GM23338 (cell line): ENCODE results near the gene PRUNE2. TPM values are rescaled to one million over a fixed set of nuclear protein-coding genes. Genes with fewer than 3 reads are reported as not detected.

Source experiments
- ATAC-seq: fragments of 200-7000 bp; cut with Tn5 transposase; 3 replicates; pipeline ENCODE4 v1.9.1; 2020
- DNase-seq: peaks from one replicate; pipeline ENCODE4 v3.0.0-alpha.2; 2015; ENCODE audit warnings: low spot score
- H2AFZ ChIP-seq: fragments of 200-600 bp; sonication (generic); 2 replicates; pipeline ENCODE4 v1.8.0; 2016; ENCODE audit warnings: antibody characterized with exemption, mild to moderate bottlenecking, moderate library complexity
- H3F3A ChIP-seq: fragments of 200-600 bp; sonication (generic); replicated peaks from 2 replicates; pipeline ENCODE4 v1.8.0; 2017; ENCODE audit warnings: antibody characterized with exemption, mixed run types, low read depth
- H3K27ac ChIP-seq: fragments of 200-600 bp; sonication (generic); 2 replicates; pipeline ENCODE4 v1.6.1; 2016; ENCODE audit warnings: low read depth
- H3K27me3 ChIP-seq: fragments of 200-600 bp; sonication (generic); 2 replicates; pipeline ENCODE4 v1.8.0; 2016; ENCODE audit warnings: mild to moderate bottlenecking, mixed run types, moderate library complexity; ENCODE audit not compliant: insufficient read depth
- H3K36me3 ChIP-seq: fragments of 200-600 bp; sonication (generic); 2 replicates; pipeline ENCODE4 v1.8.0; 2016; ENCODE audit warnings: mild to moderate bottlenecking; ENCODE audit not compliant: insufficient read depth
- H3K4me1 ChIP-seq: fragments of 200-600 bp; sonication (generic); 2 replicates; pipeline ENCODE4 v1.8.0; 2016; ENCODE audit warnings: mild to moderate bottlenecking, moderate library complexity; ENCODE audit not compliant: insufficient read depth
- H3K4me2 ChIP-seq: fragments of 200-600 bp; sonication (generic); 2 replicates; pipeline ENCODE4 v1.7.1; 2017; ENCODE audit warnings: mixed run types
- H3K4me3 ChIP-seq: fragments of 200-600 bp; sonication (generic); 2 replicates; pipeline ENCODE4 v1.6.1; 2016; ENCODE audit warnings: mixed run types
- H3K79me2 ChIP-seq: fragments of 200-600 bp; sonication (generic); replicated peaks from 2 replicates; pipeline ENCODE4 v1.8.0; 2017; ENCODE audit warnings: mild to moderate bottlenecking; ENCODE audit not compliant: insufficient read depth
- H3K9me2 ChIP-seq: fragments of 200-600 bp; sonication (generic); 2 replicates; pipeline ENCODE4 v1.8.0; 2017; ENCODE audit not compliant: insufficient read depth
- H4K20me1 ChIP-seq: fragments of 200-600 bp; sonication (generic); replicated peaks from 2 replicates; pipeline ENCODE4 v1.8.0; 2017; ENCODE audit warnings: mild to moderate bottlenecking; ENCODE audit not compliant: insufficient read depth
- H3K27ac Mint-ChIP-seq: 2 replicates; pipeline ENCODE4 v1.8.0; 2020; ENCODE audit warnings: inconsistent platforms, mild to moderate bottlenecking, moderate library complexity, mixed read lengths
- H3K27me3 Mint-ChIP-seq: 3 replicates; pipeline ENCODE4 v1.8.0; 2022; ENCODE audit warnings: low read depth, mild to moderate bottlenecking, moderate library complexity, mixed read lengths, inconsistent platforms; ENCODE audit not compliant: insufficient read depth, poor library complexity
- H3K36me3 Mint-ChIP-seq: 3 replicates; pipeline ENCODE4 v1.8.0; 2021; ENCODE audit warnings: low read depth, mild to moderate bottlenecking, inconsistent platforms, moderate library complexity, mixed read lengths
- H3K4me1 Mint-ChIP-seq: 3 replicates; pipeline ENCODE4 v1.8.0; 2020; ENCODE audit warnings: mild to moderate bottlenecking, inconsistent platforms, mixed read lengths
- H3K4me3 Mint-ChIP-seq: 3 replicates; pipeline ENCODE4 v1.8.0; 2021; ENCODE audit warnings: moderate library complexity, mild to moderate bottlenecking, inconsistent platforms, mixed read lengths
- H3K9me3 Mint-ChIP-seq: 3 replicates; pipeline ENCODE4 v1.8.0; 2020; ENCODE audit warnings: moderate library complexity, mild to moderate bottlenecking, inconsistent platforms, mixed read lengths
- EZH2 ChIP-seq: fragments of 200-600 bp; sonication (generic); IDR thresholded peaks from one replicate; pipeline ENCODE4 v1.8.0; 2017; ENCODE audit warnings: antibody characterized with exemption, mild to moderate bottlenecking, low read depth; ENCODE audit not compliant: unreplicated experiment
- polyA plus RNA-seq: library from polyadenylated mRNA; unstranded; fragments of >200 nt; fragmentation: Nextera tagmentation; extraction: Ambion mirVana; gene quantifications from 2 replicates; pipeline ENCODE4 v1.2.1, GENCODE V29; 2016
- total RNA-seq: library from RNA; depleted of rRNA; stranded (reverse); fragments of >200 nt; shearing (Covaris generic); gene quantifications from 2 replicates; pipeline ENCODE4 v1.2.3, GENCODE V29; 2014
- TF ChIP-seq, protein P1 (sequence below): fragments of 250-450 bp; sonication (Bioruptor Pico); IDR thresholded peaks from 2 replicates; pipeline ENCODE4 v1.5.0; 2020; ENCODE audit warnings: mild to moderate bottlenecking, moderate library complexity
- TF ChIP-seq, protein P2 (sequence below): IDR thresholded peaks from 2 replicates; pipeline ENCODE4 v1.6.1; 2016; ENCODE audit warnings: antibody characterized with exemption
- TF ChIP-seq, protein P3 (sequence below): IDR thresholded peaks from one replicate; pipeline ENCODE4 v1.6.1; 2018; ENCODE audit warnings: antibody characterized with exemption; ENCODE audit not compliant: unreplicated experiment

PRUNE2 gene
- total and polyA plus RNA-seq, 2 experiments from 2014 or later = 10.6 to 26.5 TPM

DNA sequence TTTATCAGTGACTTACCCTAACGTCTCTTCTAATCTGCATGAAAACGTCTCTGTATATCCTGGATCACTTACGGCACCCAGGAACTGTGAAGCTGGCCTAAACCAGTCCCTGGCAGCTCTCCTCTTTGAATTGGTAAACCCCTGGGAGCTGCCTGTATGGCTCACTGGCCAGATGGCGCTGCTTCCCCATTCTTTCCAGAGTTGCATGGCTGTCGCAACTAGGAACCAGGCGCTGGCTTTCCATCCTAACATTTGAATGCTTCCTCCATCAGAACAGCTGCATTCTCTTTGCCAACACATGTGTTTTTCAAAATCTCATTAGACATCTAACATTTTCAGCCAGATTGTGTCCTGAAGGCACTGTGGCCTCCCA, 149.7 kb downstream of the PRUNE2 start (continued):
- TF ChIP-seq, protein P1, sequence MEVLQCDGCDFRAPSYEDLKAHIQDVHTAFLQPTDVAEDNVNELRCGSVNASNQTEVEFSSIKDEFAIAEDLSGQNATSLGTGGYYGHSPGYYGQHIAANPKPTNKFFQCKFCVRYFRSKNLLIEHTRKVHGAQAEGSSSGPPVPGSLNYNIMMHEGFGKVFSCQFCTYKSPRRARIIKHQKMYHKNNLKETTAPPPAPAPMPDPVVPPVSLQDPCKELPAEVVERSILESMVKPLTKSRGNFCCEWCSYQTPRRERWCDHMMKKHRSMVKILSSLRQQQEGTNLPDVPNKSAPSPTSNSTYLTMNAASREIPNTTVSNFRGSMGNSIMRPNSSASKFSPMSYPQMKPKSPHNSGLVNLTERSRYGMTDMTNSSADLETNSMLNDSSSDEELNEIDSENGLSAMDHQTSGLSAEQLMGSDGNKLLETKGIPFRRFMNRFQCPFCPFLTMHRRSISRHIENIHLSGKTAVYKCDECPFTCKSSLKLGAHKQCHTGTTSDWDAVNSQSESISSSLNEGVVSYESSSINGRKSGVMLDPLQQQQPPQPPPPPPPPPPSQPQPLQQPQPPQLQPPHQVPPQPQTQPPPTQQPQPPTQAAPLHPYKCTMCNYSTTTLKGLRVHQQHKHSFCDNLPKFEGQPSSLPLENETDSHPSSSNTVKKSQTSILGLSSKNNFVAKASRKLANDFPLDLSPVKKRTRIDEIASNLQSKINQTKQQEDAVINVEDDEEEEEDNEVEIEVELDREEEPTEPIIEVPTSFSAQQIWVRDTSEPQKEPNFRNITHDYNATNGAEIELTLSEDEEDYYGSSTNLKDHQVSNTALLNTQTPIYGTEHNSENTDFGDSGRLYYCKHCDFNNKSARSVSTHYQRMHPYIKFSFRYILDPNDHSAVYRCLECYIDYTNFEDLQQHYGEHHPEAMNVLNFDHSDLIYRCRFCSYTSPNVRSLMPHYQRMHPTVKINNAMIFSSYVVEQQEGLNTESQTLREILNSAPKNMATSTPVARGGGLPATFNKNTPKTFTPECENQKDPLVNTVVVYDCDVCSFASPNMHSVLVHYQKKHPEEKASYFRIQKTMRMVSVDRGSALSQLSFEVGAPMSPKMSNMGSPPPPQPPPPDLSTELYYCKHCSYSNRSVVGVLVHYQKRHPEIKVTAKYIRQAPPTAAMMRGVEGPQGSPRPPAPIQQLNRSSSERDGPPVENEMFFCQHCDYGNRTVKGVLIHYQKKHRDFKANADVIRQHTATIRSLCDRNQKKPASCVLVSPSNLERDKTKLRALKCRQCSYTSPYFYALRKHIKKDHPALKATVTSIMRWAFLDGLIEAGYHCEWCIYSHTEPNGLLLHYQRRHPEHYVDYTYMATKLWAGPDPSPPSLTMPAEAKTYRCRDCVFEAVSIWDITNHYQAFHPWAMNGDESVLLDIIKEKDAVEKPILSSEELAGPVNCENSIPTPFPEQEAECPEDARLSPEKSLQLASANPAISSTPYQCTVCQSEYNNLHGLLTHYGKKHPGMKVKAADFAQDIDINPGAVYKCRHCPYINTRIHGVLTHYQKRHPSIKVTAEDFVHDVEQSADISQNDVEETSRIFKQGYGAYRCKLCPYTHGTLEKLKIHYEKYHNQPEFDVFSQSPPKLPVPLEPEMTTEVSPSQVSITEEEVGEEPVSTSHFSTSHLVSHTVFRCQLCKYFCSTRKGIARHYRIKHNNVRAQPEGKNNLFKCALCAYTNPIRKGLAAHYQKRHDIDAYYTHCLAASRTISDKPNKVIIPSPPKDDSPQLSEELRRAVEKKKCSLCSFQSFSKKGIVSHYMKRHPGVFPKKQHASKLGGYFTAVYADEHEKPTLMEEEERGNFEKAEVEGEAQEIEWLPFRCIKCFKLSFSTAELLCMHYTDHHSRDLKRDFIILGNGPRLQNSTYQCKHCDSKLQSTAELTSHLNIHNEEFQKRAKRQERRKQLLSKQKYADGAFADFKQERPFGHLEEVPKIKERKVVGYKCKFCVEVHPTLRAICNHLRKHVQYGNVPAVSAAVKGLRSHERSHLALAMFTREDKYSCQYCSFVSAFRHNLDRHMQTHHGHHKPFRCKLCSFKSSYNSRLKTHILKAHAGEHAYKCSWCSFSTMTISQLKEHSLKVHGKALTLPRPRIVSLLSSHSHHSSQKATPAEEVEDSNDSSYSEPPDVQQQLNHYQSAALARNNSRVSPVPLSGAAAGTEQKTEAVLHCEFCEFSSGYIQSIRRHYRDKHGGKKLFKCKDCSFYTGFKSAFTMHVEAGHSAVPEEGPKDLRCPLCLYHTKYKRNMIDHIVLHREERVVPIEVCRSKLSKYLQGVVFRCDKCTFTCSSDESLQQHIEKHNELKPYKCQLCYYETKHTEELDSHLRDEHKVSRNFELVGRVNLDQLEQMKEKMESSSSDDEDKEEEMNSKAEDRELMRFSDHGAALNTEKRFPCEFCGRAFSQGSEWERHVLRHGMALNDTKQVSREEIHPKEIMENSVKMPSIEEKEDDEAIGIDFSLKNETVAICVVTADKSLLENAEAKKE (CRISPR knock-in tag) = no peak
- no peak for TF ChIP-seq EZH2

DNA sequence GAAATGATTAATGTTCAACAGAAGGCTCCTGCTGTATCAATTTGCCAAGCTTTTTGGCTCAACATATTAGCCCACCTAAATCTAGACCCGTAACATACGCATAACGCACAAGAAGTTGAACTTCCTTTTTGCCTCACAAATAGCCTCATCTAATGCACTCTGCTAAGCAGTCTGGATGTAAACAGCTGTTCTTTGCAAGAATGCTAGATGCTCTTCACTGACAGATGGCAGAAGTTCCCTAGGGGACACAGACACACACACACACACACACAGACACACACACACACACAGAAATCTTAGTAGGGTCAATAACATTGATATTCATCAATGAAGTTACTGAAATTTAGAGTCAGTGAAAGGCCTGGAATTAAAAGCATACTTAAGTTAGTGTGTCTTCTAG, 154.9 kb downstream of the PRUNE2 start:
- Mint-ChIP-seq H3K9me3 (no peaks in the 10 kb centered on the region), H3K4me3 (no peak overlapping the region), H3K27ac (no peak overlapping the region), H3K4me1 (peaks cover 7% of the 10 kb centered on the region), H3K36me3 (no peaks in the 10 kb centered on the region), H3K27me3 (peaks cover 4% of the 10 kb centered on the region)
- Histone ChIP-seq H3K79me2 (no peaks in the 10 kb centered on the region), H3F3A (no peaks in the 10 kb centered on the region), H3K4me3 (no peak overlapping the region), H3K27ac (no peak overlapping the region), H4K20me1 (no peaks in the 10 kb centered on the region), H3K9me2 (no peaks in the 10 kb centered on the region), H3K4me2 (no peak overlapping the region), H3K36me3 (no peaks in the 10 kb centered on the region), H3K27me3 (no peaks in the 10 kb centered on the region), H3K4me1 (0 out of 2 replicates have a peak, but pooled peaks cover 5% of the 10 kb centered on the region), H2AFZ (no peak overlapping the region)
- no peak for ATAC-seq
- DNase-seq = no peak
- TF ChIP-seq EZH2 = no peak
- TF ChIP-seq, protein P2, sequence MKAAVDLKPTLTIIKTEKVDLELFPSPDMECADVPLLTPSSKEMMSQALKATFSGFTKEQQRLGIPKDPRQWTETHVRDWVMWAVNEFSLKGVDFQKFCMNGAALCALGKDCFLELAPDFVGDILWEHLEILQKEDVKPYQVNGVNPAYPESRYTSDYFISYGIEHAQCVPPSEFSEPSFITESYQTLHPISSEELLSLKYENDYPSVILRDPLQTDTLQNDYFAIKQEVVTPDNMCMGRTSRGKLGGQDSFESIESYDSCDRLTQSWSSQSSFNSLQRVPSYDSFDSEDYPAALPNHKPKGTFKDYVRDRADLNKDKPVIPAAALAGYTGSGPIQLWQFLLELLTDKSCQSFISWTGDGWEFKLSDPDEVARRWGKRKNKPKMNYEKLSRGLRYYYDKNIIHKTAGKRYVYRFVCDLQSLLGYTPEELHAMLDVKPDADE = no peak
- TF ChIP-seq, protein P3, sequence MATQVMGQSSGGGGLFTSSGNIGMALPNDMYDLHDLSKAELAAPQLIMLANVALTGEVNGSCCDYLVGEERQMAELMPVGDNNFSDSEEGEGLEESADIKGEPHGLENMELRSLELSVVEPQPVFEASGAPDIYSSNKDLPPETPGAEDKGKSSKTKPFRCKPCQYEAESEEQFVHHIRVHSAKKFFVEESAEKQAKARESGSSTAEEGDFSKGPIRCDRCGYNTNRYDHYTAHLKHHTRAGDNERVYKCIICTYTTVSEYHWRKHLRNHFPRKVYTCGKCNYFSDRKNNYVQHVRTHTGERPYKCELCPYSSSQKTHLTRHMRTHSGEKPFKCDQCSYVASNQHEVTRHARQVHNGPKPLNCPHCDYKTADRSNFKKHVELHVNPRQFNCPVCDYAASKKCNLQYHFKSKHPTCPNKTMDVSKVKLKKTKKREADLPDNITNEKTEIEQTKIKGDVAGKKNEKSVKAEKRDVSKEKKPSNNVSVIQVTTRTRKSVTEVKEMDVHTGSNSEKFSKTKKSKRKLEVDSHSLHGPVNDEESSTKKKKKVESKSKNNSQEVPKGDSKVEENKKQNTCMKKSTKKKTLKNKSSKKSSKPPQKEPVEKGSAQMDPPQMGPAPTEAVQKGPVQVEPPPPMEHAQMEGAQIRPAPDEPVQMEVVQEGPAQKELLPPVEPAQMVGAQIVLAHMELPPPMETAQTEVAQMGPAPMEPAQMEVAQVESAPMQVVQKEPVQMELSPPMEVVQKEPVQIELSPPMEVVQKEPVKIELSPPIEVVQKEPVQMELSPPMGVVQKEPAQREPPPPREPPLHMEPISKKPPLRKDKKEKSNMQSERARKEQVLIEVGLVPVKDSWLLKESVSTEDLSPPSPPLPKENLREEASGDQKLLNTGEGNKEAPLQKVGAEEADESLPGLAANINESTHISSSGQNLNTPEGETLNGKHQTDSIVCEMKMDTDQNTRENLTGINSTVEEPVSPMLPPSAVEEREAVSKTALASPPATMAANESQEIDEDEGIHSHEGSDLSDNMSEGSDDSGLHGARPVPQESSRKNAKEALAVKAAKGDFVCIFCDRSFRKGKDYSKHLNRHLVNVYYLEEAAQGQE = no peak
- TF ChIP-seq, protein P1 (CRISPR knock-in tag) = no peak
